ENCODE data around the gene IFT57.
"Not testable (repeated sequence)": the region's sequence is repeated elsewhere in the genome, so short reads cannot be mapped to it uniquely, and the experiment has no call there.

IFT57 gene

GRCh38 chr3:108159865-108160264, 62.4 kb downstream of the IFT57 start:
- no peak for DNase-seq (ENCODE audit: low read depth in 2 of 2)

- DNase-seq (ENCODE audit: low read depth in 2 of 2) = no peak
These were observed 63.1 kb downstream of the IFT57 start for GRCh38 chr3:108159105-108159504.

GRCh38 chr3:108158251-108158650, 64.0 kb downstream of the IFT57 start:
- DNase-seq (ENCODE audit: low read depth in 2 of 2) = no peak

DNA sequence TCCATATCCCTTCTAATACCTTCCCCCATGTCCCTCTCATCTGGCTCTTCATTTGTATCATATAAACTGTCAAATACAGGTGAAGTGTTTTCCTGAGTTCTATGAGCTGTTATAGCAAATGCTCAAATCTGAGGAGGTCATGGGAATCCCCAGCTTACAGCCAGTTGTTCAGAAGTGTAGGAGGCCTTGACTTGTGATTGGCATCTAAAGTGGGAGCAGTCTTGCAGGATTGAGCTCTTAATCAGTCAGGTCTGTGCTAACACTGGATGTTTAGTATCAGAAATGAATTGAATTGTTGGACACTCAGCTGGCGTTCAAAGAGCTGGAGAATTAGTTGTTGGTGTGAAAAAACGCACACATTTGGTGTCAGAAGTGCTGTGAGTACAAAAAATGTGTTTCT, 65.0 kb downstream of the IFT57 start:
- DNase-seq (ENCODE audit: low read depth in 2 of 2) = no peak

GRCh38 chr3:108156312-108156853, 65.8 kb downstream of the IFT57 start:
- DNase-seq (ENCODE audit: low read depth in 2 of 2) = no peak

DNA sequence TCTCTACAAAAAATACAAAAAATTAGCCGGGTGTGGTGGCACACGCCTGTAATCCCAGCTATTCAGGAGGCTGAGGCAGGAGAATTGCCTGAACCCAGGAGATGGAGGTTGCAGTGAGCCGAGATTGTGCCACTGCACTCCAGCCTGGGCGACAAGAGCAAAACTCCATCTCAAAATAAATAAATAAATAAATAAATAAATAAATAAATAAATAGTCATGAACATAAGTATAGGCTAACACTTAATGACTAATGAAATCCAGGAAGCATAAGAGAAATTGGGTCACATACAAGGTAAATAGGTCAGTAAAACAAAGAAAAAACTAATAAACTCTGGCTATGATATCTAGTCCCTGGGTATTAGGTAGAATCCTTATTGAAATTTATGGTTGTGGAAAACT, 66.6 kb downstream of the IFT57 start:
- DNase-seq (ENCODE audit: low read depth in 2 of 2) = not testable (repeated sequence)

DNA sequence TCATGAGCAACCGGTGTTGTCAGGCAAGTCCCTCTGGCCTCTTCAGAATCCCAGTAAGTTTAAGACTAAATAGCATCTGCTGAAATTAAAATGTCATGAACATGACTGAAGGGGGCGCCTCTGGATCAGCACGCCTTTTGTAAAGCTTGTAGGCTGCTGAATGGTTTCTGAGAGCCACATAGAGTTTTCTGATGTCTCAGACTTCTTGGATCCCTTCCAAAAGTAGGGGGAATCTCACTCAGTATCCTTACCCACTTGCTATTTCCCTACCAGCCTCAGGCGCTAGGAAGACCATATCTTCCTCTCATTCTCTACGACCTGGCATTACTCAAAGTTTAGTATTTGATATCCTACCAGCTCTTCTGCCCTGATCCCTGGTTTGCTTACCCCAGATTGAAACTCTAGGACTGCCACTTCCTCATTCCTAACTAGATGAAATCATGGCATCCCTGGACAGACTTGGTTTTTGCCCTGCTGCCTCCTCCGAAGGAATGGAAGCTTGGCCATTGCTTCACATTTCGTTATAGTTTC, 68.7 kb downstream of the IFT57 start:
- DNase-seq (ENCODE audit: low read depth in 2 of 2) = peak in 1 of 2 donors; percentile 20

DNA sequence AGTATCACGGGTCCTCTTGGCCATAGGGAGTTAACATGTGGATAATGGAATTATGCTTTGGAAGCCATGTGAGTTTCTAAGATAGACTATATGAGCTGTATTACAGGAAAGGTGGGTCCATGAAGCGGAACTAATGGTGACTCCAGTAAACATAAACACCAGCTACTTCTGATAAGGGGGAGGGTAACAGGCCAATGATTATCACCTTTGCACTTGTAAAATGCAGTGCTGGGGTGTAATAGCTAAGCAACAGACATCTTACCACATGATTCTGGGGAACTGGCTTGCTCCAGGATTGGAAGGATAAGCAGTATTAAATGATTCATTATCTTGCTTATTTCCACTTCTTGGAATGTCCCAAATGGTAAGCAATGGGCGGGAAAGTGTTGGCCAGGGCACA, 70.0 kb downstream of the IFT57 start:
- DNase-seq (ENCODE audit: low read depth in 2 of 2) = no peak

DNA sequence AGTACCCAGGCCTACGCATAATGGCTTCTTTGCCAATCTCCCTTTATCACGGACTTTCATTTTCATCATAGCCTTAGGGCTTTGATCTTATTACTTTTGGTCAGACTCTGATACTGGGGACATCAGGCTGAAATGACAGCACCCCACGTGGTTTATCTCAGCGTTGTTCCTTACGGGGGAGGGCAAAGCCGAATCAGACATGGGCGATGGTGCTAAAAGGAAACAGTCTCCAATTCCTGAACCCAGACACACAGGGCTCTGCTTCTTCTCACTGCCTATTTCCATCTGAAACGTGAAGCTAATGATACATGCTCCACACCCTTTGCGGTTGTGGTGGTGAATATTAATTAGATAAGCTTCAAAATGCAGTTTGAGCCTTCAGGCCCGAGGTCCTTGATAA, 72.0 kb downstream of the IFT57 start:
- no peak for DNase-seq (ENCODE audit: low read depth in 2 of 2)

DNA sequence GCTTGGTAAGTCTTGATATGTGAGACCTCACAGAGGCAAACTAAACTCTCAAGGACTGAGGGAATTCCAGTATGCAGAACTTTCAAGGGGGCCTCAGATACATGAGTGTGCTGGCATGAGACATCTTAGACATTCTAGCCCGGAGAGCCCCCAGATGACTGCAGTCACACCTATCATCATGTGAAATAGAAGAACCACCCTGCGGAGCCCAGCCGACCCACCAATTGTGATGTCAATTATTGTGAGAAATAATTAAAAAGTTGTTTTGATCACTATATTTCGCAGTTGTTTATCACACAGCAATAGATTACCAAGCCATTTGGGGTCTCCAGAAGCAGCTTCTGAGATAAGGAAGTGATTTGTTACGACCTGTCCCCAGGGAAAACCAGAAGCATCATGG, 76.1 kb downstream of the IFT57 start:
- DNase-seq (ENCODE audit: low read depth in 2 of 2) = no peak

- DNase-seq (ENCODE audit: low read depth in 2 of 2) = no peak
These were observed 76.6 kb downstream of the IFT57 start for GRCh38 chr3:108145578-108145977.

- no peak for DNase-seq (ENCODE audit: low read depth in 2 of 2)
These were observed 84.8 kb downstream of the IFT57 start for GRCh38 chr3:108137460-108137814.

DNA sequence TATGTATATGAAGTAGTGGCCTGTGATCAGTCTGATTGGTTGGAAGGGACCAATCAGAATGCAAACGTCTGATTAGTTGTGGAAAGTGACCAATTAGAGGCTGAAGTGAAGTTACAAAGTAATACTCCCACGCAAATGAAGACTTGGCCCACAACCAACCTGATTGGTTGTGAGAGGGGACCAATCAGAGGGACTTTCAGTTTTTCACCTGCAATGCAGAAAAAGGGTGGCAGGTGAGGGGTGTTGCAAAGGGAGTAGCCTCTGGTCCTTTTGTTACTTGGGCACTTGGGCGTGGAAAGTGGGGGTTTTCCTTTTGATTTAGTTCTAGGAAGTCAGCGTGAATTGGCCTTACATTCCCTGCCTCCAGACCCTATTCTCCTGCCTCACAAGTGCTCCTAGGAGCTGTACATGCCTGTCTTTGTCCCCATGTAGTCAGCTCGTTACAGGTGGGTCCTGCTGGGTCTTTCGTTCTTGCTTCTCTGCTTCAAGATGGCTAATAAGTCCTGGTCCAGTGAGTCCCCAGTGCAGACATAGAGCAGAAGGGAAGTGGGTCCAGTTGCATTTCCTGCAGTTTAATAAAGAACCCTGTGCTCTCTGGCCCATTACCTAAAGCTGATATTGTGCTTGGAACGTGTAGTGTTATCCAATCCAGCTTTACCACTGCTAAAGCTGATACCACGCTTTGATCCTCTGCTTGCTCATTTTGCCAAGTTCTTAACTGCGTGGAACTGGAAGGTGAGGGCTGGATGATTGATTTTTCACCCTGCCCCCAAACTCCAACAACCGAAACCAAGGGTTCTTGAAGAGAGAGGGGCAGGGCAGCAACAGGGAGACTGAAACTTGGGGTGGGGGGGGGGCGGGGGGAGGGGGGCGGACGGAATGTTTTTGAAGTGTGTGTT, 85.4 kb downstream of the IFT57 start:
- no peak for DNase-seq (ENCODE audit: low read depth in 2 of 2)

DNA sequence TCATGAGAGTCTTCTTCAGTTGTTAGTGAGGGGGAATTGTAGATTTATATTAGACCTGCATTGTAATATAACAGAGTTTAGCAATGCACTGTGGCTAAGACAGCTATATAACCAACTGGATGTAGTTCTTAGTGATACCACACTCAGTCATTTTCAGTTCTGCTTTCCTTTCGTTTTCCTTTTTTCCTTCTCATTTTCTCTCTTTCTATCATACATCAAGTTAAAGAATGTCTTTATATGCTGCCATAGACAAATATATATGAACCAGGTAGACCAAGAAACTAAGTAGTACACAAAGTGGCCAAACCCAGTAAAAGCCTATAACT, 87.7 kb downstream of the IFT57 start:
- no peak for DNase-seq (ENCODE audit: low read depth in 2 of 2)

GRCh38 chr3:108133858-108134554, 88.2 kb downstream of the IFT57 start:
- DNase-seq (ENCODE audit: low read depth in 2 of 2) = no peak

DNA sequence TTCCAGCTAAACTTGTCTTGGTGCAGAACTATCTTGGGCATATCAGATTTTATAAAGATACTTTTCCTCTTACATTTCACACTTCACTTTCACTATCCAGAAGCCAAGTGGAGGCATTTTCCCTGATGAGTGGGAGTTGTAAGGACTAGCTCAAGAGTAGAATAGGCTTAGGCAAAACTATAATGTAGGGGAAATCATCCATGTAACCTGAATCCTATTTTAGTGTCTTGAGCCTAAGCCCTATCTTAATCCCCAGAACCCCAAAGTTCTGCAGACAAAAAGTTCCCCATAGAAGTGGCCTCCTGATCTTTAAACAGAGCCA, 89.2 kb downstream of the IFT57 start:
- no peak for DNase-seq (ENCODE audit: low read depth in 2 of 2)

- DNase-seq (ENCODE audit: low read depth in 2 of 2) = no peak
These were observed 90.6 kb downstream of the IFT57 start for GRCh38 chr3:108131475-108132134.

DNA sequence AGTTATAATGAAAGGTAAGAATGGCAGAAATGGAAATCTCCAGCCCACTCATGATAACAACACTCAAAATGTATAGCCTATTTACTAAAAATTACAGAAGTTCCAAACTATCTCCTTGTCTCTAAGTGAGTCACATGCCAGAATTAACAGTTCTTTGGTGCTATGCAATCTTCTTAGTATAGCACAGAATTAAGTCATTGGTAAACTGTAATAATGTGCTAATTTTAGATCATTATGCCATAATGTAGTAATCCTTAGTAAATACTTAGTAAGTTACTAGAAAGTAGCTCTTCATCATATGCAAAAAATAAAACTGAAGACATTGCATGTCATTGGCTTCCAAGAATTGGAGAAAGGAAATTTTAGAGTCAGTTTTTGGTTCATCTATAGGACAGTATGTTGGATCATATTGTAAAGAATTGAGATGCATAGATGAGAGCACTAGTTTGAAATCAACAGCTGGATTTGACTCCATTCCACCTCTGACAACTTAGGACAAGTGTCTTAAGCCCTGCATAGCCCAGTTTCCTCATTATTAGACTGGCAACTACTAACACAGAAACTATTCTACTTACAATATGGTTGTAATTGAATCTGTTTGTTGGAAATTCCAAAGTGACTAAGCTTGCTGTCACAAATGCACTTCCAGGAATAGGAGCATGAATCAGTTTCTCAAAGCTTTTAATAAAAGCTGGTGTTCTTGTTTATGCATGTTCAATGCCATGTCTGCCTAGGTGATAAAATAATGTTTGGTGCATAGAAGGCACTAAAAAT, 91.3 kb downstream of the IFT57 start:
- no peak for DNase-seq (ENCODE audit: low read depth in 2 of 2)

GRCh38 chr3:108130236-108130635, 92.0 kb downstream of the IFT57 start:
- no peak for DNase-seq (ENCODE audit: low read depth in 2 of 2)

- DNase-seq (ENCODE audit: low read depth in 2 of 2) = peak; percentile 48 to 62
These were observed 94.8 kb downstream of the IFT57 start for GRCh38 chr3:108127301-108127988.

DNA sequence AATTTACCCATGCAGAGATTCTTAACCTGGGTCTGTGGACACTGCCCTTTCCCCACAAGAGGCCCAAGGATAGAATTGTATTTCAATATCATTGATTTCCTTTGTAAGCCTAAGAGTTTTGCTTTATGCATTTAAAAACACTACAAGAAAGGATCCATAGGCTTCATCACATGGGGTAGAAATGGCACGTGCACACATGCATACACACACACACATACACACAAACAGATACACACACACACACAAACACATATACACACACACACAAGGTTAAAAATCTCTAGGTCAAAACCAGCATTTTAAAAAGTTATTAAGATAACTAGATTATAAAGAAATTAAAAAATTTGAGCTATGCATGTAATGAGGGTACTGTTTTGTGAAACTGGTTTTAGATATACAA, 95.9 kb downstream of the IFT57 start:
- no peak for DNase-seq (ENCODE audit: low read depth in 2 of 2)

All from stimulated activated CD8-positive, alpha-beta memory T cell treated with anti-CD3 and anti-CD28 coated beads, Interleukin-15, amount 100 ng/mL, for 4 hours (primary cell).